SK-N-SH (cell line): ENCODE results near the gene DZIP1L.

ENCODE experiments used
- CTCF ChIP-seq: fragments of 200-600 bp; sonication (generic); IDR thresholded peaks from 2 replicates; pipeline ENCODE4 v1.6.1; 2017; ENCODE audit warnings: antibody characterized with exemption, mild to moderate bottlenecking, moderate library complexity
- EP300 ChIP-seq, 2 experiments: IDR thresholded peaks; 2 replicates each; pipeline versions ENCODE4 v1.4.0 to v1.6.1; 2012; ENCODE audit warnings: borderline replicate concordance in 1 of 2, low read depth in 1 of 2, low read length in 1 of 2
- NRF1 ChIP-seq: IDR thresholded peaks from 2 replicates; pipeline ENCODE4 v1.6.1; 2012; ENCODE audit warnings: low read depth, mild to moderate bottlenecking, low read length
- POLR2AphosphoS5 ChIP-seq: IDR thresholded peaks from 2 replicates; pipeline ENCODE4 v1.6.1; 2012; ENCODE audit warnings: low read depth, low read length
- RAD21 ChIP-seq: IDR thresholded peaks from 2 replicates; pipeline ENCODE4 v1.6.1; 2012; ENCODE audit warnings: mild to moderate bottlenecking, low read length
- REST ChIP-seq: IDR thresholded peaks from 2 replicates; pipeline ENCODE4 v1.6.1; 2012; ENCODE audit warnings: mild to moderate bottlenecking, low read depth, low read length, moderate library complexity
- SIN3A ChIP-seq: IDR thresholded peaks from 2 replicates; pipeline ENCODE4 v1.6.1; 2012; ENCODE audit warnings: low read depth, mild to moderate bottlenecking, low read length, moderate library complexity, borderline replicate concordance
- SMC3 ChIP-seq: IDR thresholded peaks from 2 replicates; pipeline ENCODE4 v1.6.1; 2012; ENCODE audit warnings: low read depth, low read length, improper control_type of control experiment
- TF ChIP-seq, protein P1 (sequence below): IDR thresholded peaks from 2 replicates; pipeline ENCODE4 v1.4.0; 2012; ENCODE audit warnings: low read depth

GRCh38 chr3:138082085-138082991 lies 33.1 kb downstream of the DZIP1L start:
- no peak for TF ChIP-seq RAD21
- TF ChIP-seq, protein P1, sequence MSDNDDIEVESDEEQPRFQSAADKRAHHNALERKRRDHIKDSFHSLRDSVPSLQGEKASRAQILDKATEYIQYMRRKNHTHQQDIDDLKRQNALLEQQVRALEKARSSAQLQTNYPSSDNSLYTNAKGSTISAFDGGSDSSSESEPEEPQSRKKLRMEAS = no peak; the same call in 1 of the 2 replicates
- TF ChIP-seq CTCF = no peak
- TF ChIP-seq NRF1 = no peak
- peak; percentile 10; the same call in 1 of the 2 replicates for TF ChIP-seq POLR2AphosphoS5
- TF ChIP-seq EP300 (IDR thresholded peaks at IDR 0.05; ENCODE audit: borderline replicate concordance in 1 of 2, low read depth in 1 of 2, low read length in 1 of 2) = no peak
- no peak for TF ChIP-seq REST
- TF ChIP-seq SMC3 = no peak
- no peak for TF ChIP-seq SIN3A
